Loucy (cell line): ENCODE data around the gene UBALD1.

ENCODE experiments used
- H2AFZ ChIP-seq: fragments of 200-600 bp; sonication (generic); 2 replicates; pipeline ENCODE4 v1.6.0; 2016; ENCODE audit warnings: antibody characterized with exemption, mild to moderate bottlenecking, low read length, moderate library complexity
- H3F3A ChIP-seq: fragments of 200-600 bp; 2 replicates; pipeline ENCODE4 v1.6.0; 2016; ENCODE audit warnings: antibody characterized with exemption, low read depth, mild to moderate bottlenecking
- H3K27me3 ChIP-seq: fragments of 200-600 bp; sonication (generic); 2 replicates; pipeline ENCODE4 v1.6.1; 2014; ENCODE audit warnings: low read length, mild to moderate bottlenecking; ENCODE audit not compliant: insufficient read depth, poor library complexity, severe bottlenecking
- H3K36me3 ChIP-seq: fragments of 200-600 bp; sonication (generic); 2 replicates; pipeline ENCODE4 v1.6.1; 2016; ENCODE audit warnings: low read length; ENCODE audit not compliant: insufficient read depth
- H3K4me1 ChIP-seq: fragments of 200-600 bp; sonication (generic); 2 replicates; pipeline ENCODE4 v1.5.1; 2014; ENCODE audit warnings: low read length, mild to moderate bottlenecking; ENCODE audit not compliant: insufficient read depth, poor library complexity, severe bottlenecking
- H3K4me2 ChIP-seq: fragments of 200-600 bp; sonication (generic); 2 replicates; pipeline ENCODE4 v1.6.0; 2014; ENCODE audit warnings: antibody characterized with exemption, low read length, low read depth, mild to moderate bottlenecking; ENCODE audit not compliant: poor library complexity, severe bottlenecking
- H3K4me3 ChIP-seq: fragments of 200-600 bp; sonication (generic); 2 replicates; pipeline ENCODE4 v1.5.1; 2014; ENCODE audit warnings: low read length, mild to moderate bottlenecking, mixed read lengths; ENCODE audit not compliant: poor library complexity, severe bottlenecking
- H3K79me2 ChIP-seq: fragments of 200-600 bp; sonication (generic); 2 replicates; pipeline ENCODE4 v1.6.1; 2014; ENCODE audit warnings: low read length; ENCODE audit not compliant: insufficient read depth
- H3K9ac ChIP-seq: fragments of 200-600 bp; sonication (generic); 2 replicates; pipeline ENCODE4 v1.6.0; 2014; ENCODE audit warnings: mild to moderate bottlenecking, low read depth, low read length, moderate library complexity; ENCODE audit not compliant: poor library complexity, severe bottlenecking
- H3K9me2 ChIP-seq: fragments of 200-600 bp; sonication (generic); replicated peaks from 2 replicates; pipeline ENCODE4 v1.6.1; 2016; ENCODE audit warnings: low read depth, low read length, mixed read lengths
- H3K9me3 ChIP-seq: fragments of 200-600 bp; sonication (generic); 2 replicates; pipeline ENCODE4 v1.6.1; 2014; ENCODE audit warnings: mild to moderate bottlenecking, antibody characterized with exemption, low read length, low read depth; ENCODE audit not compliant: insufficient read depth
- H4K20me1 ChIP-seq: fragments of 200-600 bp; sonication (generic); 2 replicates; pipeline ENCODE4 v1.6.0; 2014; ENCODE audit warnings: antibody characterized with exemption, low read length, mild to moderate bottlenecking; ENCODE audit not compliant: insufficient read depth, poor library complexity, severe bottlenecking
- EZH2phosphoT487 ChIP-seq: fragments of 200-600 bp; IDR thresholded peaks from 2 replicates; pipeline ENCODE4 v1.6.1; 2018; ENCODE audit warnings: antibody characterized with exemption, mild to moderate bottlenecking, moderate library complexity, borderline replicate concordance
- TF ChIP-seq, protein P1 (sequence below): fragments of 200-600 bp; sonication (generic); conservative IDR thresholded peaks from 2 replicates; pipeline ENCODE4 v1.5.1; 2014; ENCODE audit warnings: mild to moderate bottlenecking, antibody characterized with exemption, low read length

Gene UBALD1

GRCh38 chr16:4572715-4573114 is 42.0 kb downstream of the UBALD1 start:
- Histone ChIP-seq H3K27me3 (no peaks in the 10 kb centered on the region), H3K4me3 (no peak overlapping the region), H3F3A (no peaks in the 10 kb centered on the region), H3K9me3 (no peaks in the 10 kb centered on the region), H3K4me1 (peaks cover 11% of the 10 kb centered on the region), H4K20me1 (no peaks in the 10 kb centered on the region), H2AFZ (no peak overlapping the region), H3K36me3 (no peaks in the 10 kb centered on the region), H3K9ac (no peak overlapping the region), H3K79me2 (no peaks in the 10 kb centered on the region), H3K4me2 (no peak overlapping the region), H3K9me2 (no peaks in the 10 kb centered on the region)
- TF ChIP-seq, protein P1, sequence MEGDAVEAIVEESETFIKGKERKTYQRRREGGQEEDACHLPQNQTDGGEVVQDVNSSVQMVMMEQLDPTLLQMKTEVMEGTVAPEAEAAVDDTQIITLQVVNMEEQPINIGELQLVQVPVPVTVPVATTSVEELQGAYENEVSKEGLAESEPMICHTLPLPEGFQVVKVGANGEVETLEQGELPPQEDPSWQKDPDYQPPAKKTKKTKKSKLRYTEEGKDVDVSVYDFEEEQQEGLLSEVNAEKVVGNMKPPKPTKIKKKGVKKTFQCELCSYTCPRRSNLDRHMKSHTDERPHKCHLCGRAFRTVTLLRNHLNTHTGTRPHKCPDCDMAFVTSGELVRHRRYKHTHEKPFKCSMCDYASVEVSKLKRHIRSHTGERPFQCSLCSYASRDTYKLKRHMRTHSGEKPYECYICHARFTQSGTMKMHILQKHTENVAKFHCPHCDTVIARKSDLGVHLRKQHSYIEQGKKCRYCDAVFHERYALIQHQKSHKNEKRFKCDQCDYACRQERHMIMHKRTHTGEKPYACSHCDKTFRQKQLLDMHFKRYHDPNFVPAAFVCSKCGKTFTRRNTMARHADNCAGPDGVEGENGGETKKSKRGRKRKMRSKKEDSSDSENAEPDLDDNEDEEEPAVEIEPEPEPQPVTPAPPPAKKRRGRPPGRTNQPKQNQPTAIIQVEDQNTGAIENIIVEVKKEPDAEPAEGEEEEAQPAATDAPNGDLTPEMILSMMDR = no peak
- no peak for TF ChIP-seq EZH2phosphoT487

- no peaks in the 10 kb centered on the region for H3F3A ChIP-seq
- no peak overlapping the region for H2AFZ ChIP-seq
- no peaks in the 10 kb centered on the region for H3K9me2 ChIP-seq
- peaks cover 11% of the 10 kb centered on the region for H3K4me1 ChIP-seq
- H3K9me3 ChIP-seq = no peaks in the 10 kb centered on the region
- H3K27me3 ChIP-seq = no peaks in the 10 kb centered on the region
- TF ChIP-seq EZH2phosphoT487 = no peak
- TF ChIP-seq, protein P1 = no peak
- no peaks in the 10 kb centered on the region for H3K79me2 ChIP-seq
- no peak overlapping the region for H3K9ac ChIP-seq
- no peaks in the 10 kb centered on the region for H3K36me3 ChIP-seq
- H4K20me1 ChIP-seq = no peaks in the 10 kb centered on the region
- no peak overlapping the region for H3K4me3 ChIP-seq
- H3K4me2 ChIP-seq = no peak overlapping the region
Observed at GRCh38 chr16:4570688-4571321, 43.9 kb downstream of the UBALD1 start.

DNA sequence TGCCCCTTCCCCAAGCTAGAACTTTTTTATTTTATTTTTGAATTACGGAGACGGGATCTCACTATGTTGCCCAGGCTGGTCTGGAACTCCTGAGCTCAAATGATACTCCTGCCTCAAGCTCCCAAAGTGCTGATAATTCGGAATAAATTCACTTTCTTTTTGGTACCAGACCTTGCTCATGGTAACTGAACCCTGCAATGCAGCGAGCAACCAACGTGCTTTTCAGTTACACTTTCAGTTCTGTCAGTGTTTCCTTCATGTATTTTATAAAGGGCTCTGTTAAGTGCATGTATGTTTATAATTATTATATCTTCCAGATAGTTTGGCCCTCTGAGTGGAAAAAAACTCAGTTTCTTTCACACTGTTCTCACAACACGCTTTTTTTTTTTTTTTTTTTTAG is 44.6 kb downstream of the UBALD1 start:
- H3K9me2 ChIP-seq = no peaks in the 10 kb centered on the region
- H3K36me3 ChIP-seq = no peaks in the 10 kb centered on the region
- no peak for TF ChIP-seq EZH2phosphoT487
- TF ChIP-seq, protein P1 = no peak
- no peaks in the 10 kb centered on the region for H3F3A ChIP-seq
- H3K4me1 ChIP-seq = peaks cover 7% of the 10 kb centered on the region
- no peaks in the 10 kb centered on the region for H3K9me3 ChIP-seq
- H2AFZ ChIP-seq = no peak overlapping the region
- no peak overlapping the region for H3K4me2 ChIP-seq
- H3K9ac ChIP-seq = no peak overlapping the region
- no peaks in the 10 kb centered on the region for H3K79me2 ChIP-seq
- no peaks in the 10 kb centered on the region for H3K27me3 ChIP-seq
- no peak overlapping the region for H3K4me3 ChIP-seq
- H4K20me1 ChIP-seq = no peaks in the 10 kb centered on the region
